B cell (primary cell): ENCODE measurements around the gene LRRC31. TPM values are rescaled to one million over a fixed set of nuclear protein-coding genes. Genes with fewer than 3 reads are reported as not detected.
A peak's percentile ranks its signal among the peaks of the same experiment; 100 is the strongest.

Experiments used
- ATAC-seq: fragments of 200-7000 bp; cut with Tn5 transposase; one replicate; pipeline ENCODE4 v1.10.0; 2021; ENCODE audit warnings: low read depth, mild to moderate bottlenecking, moderate number of reproducible peaks, moderate library complexity
- CTCF ChIA-PET: fragments of 350-600 bp; sonication (Branson Sonifier 250); formaldehyde crosslinking; loops from one replicate; lab custom pipeline; 2021; ENCODE audit warnings: antibody characterized with exemption, inconsistent platforms; lab: Charles Lee
- POLR2A ChIA-PET: fragments of 350-600 bp; sonication (Branson Sonifier 250); formaldehyde crosslinking; loops from one replicate; lab custom pipeline; 2021; ENCODE audit warnings: antibody characterized with exemption; lab: Charles Lee
- DNase-seq: peaks from one replicate; pipeline ENCODE4 v3.0.0; 2013
- H2AFZ ChIP-seq: 2 replicates; pipeline ENCODE4 v1.6.1; 2012; ENCODE audit warnings: mild to moderate bottlenecking, low read depth, low read length; ENCODE audit not compliant: insufficient read depth, poor library complexity, severe bottlenecking
- H3K27ac ChIP-seq, 2 donors: 1 replicate in 1 of 2; 2 replicates in 1 of 2; pipeline ENCODE4 v1.5.1; 2012 to 2013; ENCODE audit warnings: low read length in 2 of 2, mild to moderate bottlenecking in 2 of 2, moderate library complexity in 1 of 2
- H3K27me3 ChIP-seq, 4 experiments: fragments of 200-600 bp in 1 of 4; sonication (generic) in 1 of 4; replicated peaks in 1 of 4; 1 replicate in 2 of 4; 2 replicates in 2 of 4; pipeline versions ENCODE4 v1.6.1 to v1.7.0; 2013 to 2016; ENCODE audit warnings: low read length in 3 of 4, mild to moderate bottlenecking in 2 of 4, mixed read lengths in 1 of 4, moderate library complexity in 1 of 4; ENCODE audit not compliant: insufficient read depth in 4 of 4, control insufficient read depth in 3 of 4; ENCODE audit errors: control extremely low read depth in 1 of 4
- H3K36me3 ChIP-seq, 2 experiments: replicated peaks in 1 of 2; 1 replicate in 1 of 2; 2 replicates in 1 of 2; pipeline versions ENCODE4 v1.6.1 to v1.7.1; 2013; ENCODE audit warnings: low read length in 1 of 2; ENCODE audit not compliant: insufficient read depth in 2 of 2, control insufficient read depth in 1 of 2; ENCODE audit errors: control extremely low read depth in 1 of 2, extremely low read depth in 1 of 2
- H3K4me1 ChIP-seq, 2 donors: fragments of 200-600 bp in 1 of 2; sonication (generic) in 1 of 2; 1 replicate in 1 of 2; 2 replicates in 1 of 2; pipeline versions ENCODE4 v1.5.1 to v1.6.1; 2013 to 2017; ENCODE audit warnings: low read length in 2 of 2; ENCODE audit not compliant: control insufficient read depth in 2 of 2, insufficient read depth in 2 of 2
- H3K4me2 ChIP-seq: replicated peaks from 2 replicates; pipeline ENCODE3; 2012; ENCODE audit warnings: mild to moderate bottlenecking, low read depth, low read length; ENCODE audit not compliant: poor library complexity, severe bottlenecking
- H3K4me3 ChIP-seq, 5 experiments: fragments of 200-600 bp in 1 of 5; sonication (generic) in 1 of 5; 1 replicate in 3 of 5; 2 replicates in 2 of 5; pipeline versions ENCODE4 v1.5.1 to v1.7.0; 2011 to 2016; ENCODE audit warnings: low read length in 4 of 5, mild to moderate bottlenecking in 4 of 5, low read depth in 2 of 5, control low read depth in 1 of 5, moderate library complexity in 1 of 5; ENCODE audit not compliant: insufficient read depth in 1 of 5; ENCODE audit errors: control extremely low read depth in 1 of 5, extremely low read depth in 1 of 5
- H3K79me2 ChIP-seq: fragments of 200-600 bp; sonication (generic); one replicate; pipeline ENCODE4 v1.6.0; 2016; ENCODE audit warnings: low read length; ENCODE audit not compliant: control insufficient read depth, insufficient read depth
- H3K9ac ChIP-seq: fragments of 200-600 bp; sonication (generic); 2 replicates; pipeline ENCODE4 v1.6.1; 2017; ENCODE audit warnings: mild to moderate bottlenecking, low read length, moderate library complexity
- H3K9me3 ChIP-seq, 3 donors: one replicate each; pipeline versions ENCODE4 v1.6.1 to v1.7.1; 2013; ENCODE audit warnings: low read length in 2 of 3; ENCODE audit not compliant: control insufficient read depth in 2 of 3, insufficient read depth in 1 of 3; ENCODE audit errors: control extremely low read depth in 1 of 3
- H4K20me1 ChIP-seq: 2 replicates; pipeline ENCODE4 v1.6.0; 2012; ENCODE audit warnings: mild to moderate bottlenecking, low read length; ENCODE audit not compliant: insufficient read depth, control insufficient read depth, poor library complexity, severe bottlenecking
- H3K27ac Mint-ChIP-seq: one replicate; pipeline ENCODE4 v1.8.0; 2021; ENCODE audit warnings: mixed read lengths
- H3K27me3 Mint-ChIP-seq: one replicate; pipeline ENCODE4 v1.8.0; 2021; ENCODE audit warnings: mixed read lengths
- H3K4me1 Mint-ChIP-seq: one replicate; pipeline ENCODE4 v1.8.0; 2021; ENCODE audit warnings: mixed read lengths
- H3K4me3 Mint-ChIP-seq: one replicate; pipeline ENCODE4 v1.8.0; 2021; ENCODE audit warnings: mixed read lengths
- H3K9me3 Mint-ChIP-seq: one replicate; pipeline ENCODE4 v1.8.0; 2022; ENCODE audit warnings: mixed read lengths; ENCODE audit not compliant: insufficient read depth
- CTCF ChIP-seq: fragments of 200-600 bp; IDR thresholded peaks from one replicate; pipeline ENCODE4 v1.8.0; 2022; ENCODE audit warnings: antibody characterized with exemption, mild to moderate bottlenecking
- EZH2 ChIP-seq: IDR thresholded peaks from 2 replicates; pipeline ENCODE4 v1.6.1; 2012; ENCODE audit warnings: borderline replicate concordance, low read depth, mild to moderate bottlenecking, moderate library complexity, low read length; ENCODE audit not compliant: insufficient read depth, poor library complexity, severe bottlenecking
- WGBS: methylation state at CpG from one replicate; pipeline ENCODE4 v1.1.5; 2013; ENCODE audit warnings: missing lambda C conversion rate; ENCODE audit not compliant: insufficient coverage; 5-methylcytosine and 5-hydroxymethylcytosine counted together
- intact Hi-C: fragments of 100-400 bp; cut with micrococcal nuclease; formaldehyde crosslinking; loops from one replicate; pipeline ENCODE4 v1.10.0; 2022
- polyA plus RNA-seq: library from polyadenylated mRNA; depleted of rRNA; stranded (reverse); fragments of >200 nt; gene quantifications from 2 replicates; pipeline ENCODE4 v1.2.3, GENCODE V29; 2012
- total RNA-seq, 2 donors: library from RNA; stranded (reverse); fragments of 120-200 nt in 1 of 2; gene quantifications; 1 replicate in 1 of 2; 2 replicates in 1 of 2; pipeline versions ENCODE4 v1.2.3 to v1.2.4, GENCODE V29; 2013 to 2022

LRRC31 gene
- total and polyA plus RNA-seq, 2 donors (not counting 1 experiment from before 2014, with no cell fraction given), result not detected

GRCh38 chr3:169868369-169868768 is 1.4 kb downstream of the LRRC31 start:
- H3K27ac ChIP-seq, result no peak overlapping the region
- H3K4me1 ChIP-seq, result peaks cover 39 to 40% of the 10 kb centered on the region in 2 donors
- H3K27me3 ChIP-seq, result no peaks in the 10 kb centered on the region
- H3K9ac ChIP-seq, result no peak overlapping the region
- no peak overlapping the region for H3K4me2 ChIP-seq
- DNase-seq (no peak), ATAC-seq (no peak)
- Mint-ChIP-seq H3K9me3 (no peaks in the 10 kb centered on the region), H3K27ac (no peak overlapping the region), H3K27me3 (no peaks in the 10 kb centered on the region), H3K4me1 (peaks cover 41% of the 10 kb centered on the region), H3K4me3 (no peak overlapping the region)
- CTCF ChIA-PET, result interaction anchor here (1.0 to 1.2 kb wide), 2 partner anchors 61 to 99 kb away, joined by 3 read pairs; partner anchors contain the start of gene SEC62
- no peaks in the 10 kb centered on the region for H3K79me2 ChIP-seq
- POLR2A ChIA-PET, result interaction anchor here (0.6 kb wide), 1 partner anchor 33 kb away, joined by 3 read pairs; no protein-coding TSS in a partner anchor
- intact Hi-C loops, result loop anchor here (10.0 kb wide), 2 partner anchors 316 to 546 kb away; partner anchors contain the start of genes CLDN11 and PHC3
- no peak overlapping the region for H2AFZ ChIP-seq
- no peaks in the 10 kb centered on the region for H4K20me1 ChIP-seq
- H3K9me3 ChIP-seq, result no peaks in the 10 kb centered on the region
- WGBS, result no CpG with 5 or more reads among the region's 2 CpGs
- no peak overlapping the region for H3K4me3 ChIP-seq
- TF ChIP-seq EZH2, result no peak
- no peak for TF ChIP-seq CTCF
- H3K36me3 ChIP-seq, result no peaks in the 10 kb centered on the region

GRCh38 chr3:169867584-169868210 is 2.0 kb downstream of the LRRC31 start:
- H3K36me3 ChIP-seq, result no peaks in the 10 kb centered on the region
- no peak overlapping the region for H3K4me2 ChIP-seq
- CTCF ChIA-PET, result interaction anchor here (0.9 to 1.4 kb wide), 4 partner anchors 18 to 153 kb away, joined by 3 read pairs; partner anchors contain the start of gene SEC62
- H3K4me1 Mint-ChIP-seq, result peaks cover 43% of the 10 kb centered on the region
- H3K9me3 Mint-ChIP-seq, result no peaks in the 10 kb centered on the region
- H3K4me3 ChIP-seq, result no peak overlapping the region
- H2AFZ ChIP-seq, result no peak overlapping the region
- DNase-seq, result no peak
- H3K27ac Mint-ChIP-seq, result peak overlapping the region; percentile 26
- 100% methylated on average over 2 of the region's 3 CpGs for WGBS
- no peaks in the 10 kb centered on the region for H3K27me3 Mint-ChIP-seq
- no peak overlapping the region for H3K9ac ChIP-seq
- peaks cover 40 to 42% of the 10 kb centered on the region in 2 donors for H3K4me1 ChIP-seq
- H3K27ac ChIP-seq, result no peak overlapping the region
- no peaks in the 10 kb centered on the region for H4K20me1 ChIP-seq
- POLR2A ChIA-PET, result no interaction called here
- no peaks in the 10 kb centered on the region for H3K9me3 ChIP-seq
- no peaks in the 10 kb centered on the region for H3K27me3 ChIP-seq
- no peaks in the 10 kb centered on the region for H3K79me2 ChIP-seq
- TF ChIP-seq EZH2, result no peak
- no peak for TF ChIP-seq CTCF
- intact Hi-C loops, result loop anchor here (10.0 kb wide), 2 partner anchors 317 to 547 kb away; partner anchors contain the start of genes CLDN11 and PHC3
- H3K4me3 Mint-ChIP-seq, result no peak overlapping the region
- no peak for ATAC-seq
